Stimulated activated CD4-positive, alpha-beta T cell treated with anti-CD3 and anti-CD28 coated beads, Interleukin-4, amount 100 ng/mL, for 1 hour (primary cell): ENCODE data around the gene TMEM145.

Experiments used
- DNase-seq: peaks from one replicate; pipeline ENCODE4 v3.0.0-alpha.2; 2020

The TMEM145 gene

DNA sequence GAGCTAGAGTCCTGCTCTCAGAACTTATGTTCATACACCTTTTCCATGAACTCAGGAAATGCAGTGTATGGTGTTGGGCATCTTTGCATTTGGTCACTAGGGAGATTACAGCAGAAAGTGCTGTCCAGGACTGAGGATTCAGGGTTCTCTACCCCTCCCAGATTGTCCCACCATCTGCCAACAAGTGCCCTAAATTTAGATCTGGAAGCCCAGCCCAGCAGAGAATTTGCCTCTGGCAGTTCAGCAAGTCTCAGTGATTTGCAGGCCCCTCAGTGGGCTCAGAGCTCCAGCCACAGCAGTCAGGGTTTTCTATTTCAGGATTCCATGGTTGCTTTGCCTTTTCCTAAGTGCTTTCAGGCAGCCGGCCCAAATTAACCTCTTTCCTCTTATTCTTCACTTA, 53.6 kb downstream of the TMEM145 start:
- DNase-seq: no peak

- no peak for DNase-seq
Measured at GRCh38 chr19:42367929-42368328, 54.8 kb downstream of the TMEM145 start.

DNA sequence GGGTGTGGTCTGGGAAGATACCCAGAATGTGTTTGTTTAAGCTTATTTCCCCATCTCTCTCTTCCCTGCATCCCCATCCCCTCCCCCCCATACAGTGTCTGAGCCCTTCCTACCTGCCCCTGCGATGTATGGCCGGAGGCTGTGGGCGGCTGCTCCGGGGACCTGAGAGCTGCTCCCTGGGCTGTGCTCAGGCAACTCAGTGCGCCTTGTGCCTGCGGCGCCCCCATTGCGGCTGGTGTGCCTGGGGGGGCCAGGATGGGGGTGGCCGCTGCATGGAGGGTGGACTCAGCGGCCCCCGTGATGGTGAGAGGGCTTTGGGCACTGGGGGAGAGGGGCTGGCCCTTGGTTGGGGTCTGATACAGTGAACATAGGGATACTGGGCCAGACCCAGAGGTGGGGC, 55.3 kb downstream of the TMEM145 start:
- DNase-seq: no peak

- no peak for DNase-seq
Measured at GRCh38 chr19:42368765-42369164, 55.7 kb downstream of the TMEM145 start.

DNA sequence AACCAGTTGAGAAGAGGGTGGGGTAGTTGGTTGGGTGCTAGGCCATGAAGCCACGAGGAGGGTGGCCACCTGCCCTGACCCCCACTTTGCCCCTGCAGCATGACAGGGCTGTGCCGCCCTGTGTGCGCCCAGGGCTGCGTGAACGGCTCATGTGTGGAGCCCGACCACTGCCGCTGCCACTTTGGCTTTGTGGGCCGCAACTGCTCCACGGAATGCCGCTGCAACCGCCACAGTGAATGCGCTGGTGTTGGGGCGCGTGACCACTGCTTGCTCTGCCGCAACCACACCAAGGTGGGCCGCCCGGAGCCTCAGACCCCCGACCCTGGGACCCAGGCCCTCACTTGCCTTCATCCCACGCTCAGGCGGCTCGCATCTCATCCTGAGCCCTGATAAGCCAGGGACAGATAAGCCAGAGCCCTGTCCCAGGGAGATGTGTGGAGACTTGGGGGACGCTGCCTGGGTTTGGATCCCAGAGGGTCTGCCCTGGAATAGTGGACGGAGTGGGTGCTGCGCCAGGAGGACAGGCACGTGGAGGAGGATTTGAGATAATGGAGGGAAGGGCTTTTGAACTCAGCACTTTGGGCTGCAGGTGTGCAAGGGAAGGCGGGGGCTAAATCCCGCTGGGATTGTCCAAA, 56.4 kb downstream of the TMEM145 start:
- no peak for DNase-seq

DNA sequence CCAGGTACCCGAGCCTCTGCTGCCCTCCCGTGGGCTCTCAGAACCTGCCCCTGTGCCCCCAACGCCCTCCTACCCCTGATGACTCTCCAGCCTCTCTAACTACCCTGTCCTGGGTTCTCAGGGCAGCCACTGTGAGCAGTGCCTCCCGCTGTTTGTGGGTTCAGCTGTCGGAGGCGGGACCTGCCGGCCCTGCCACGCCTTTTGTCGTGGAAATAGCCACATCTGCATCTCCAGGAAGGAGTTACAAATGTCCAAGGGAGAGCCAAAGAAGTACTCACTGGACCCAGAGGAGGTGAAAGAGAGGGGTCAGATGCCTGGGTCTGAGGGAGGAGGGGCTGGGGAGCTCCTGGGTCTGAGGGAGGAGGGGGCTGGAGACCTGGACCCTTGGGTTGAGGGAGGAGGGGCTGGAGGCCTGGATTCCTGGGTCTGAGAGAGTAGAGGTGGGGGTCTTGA, 57.0 kb downstream of the TMEM145 start:
- no peak for DNase-seq

GRCh38 chr19:42370626-42371175, 57.6 kb downstream of the TMEM145 start:
- DNase-seq: no peak
